Mesodermal cell (in vitro differentiated cells): ENCODE measurements around the gene CABLES1.
A peak's percentile ranks its signal among the peaks of the same experiment; 100 is the strongest.

Source experiments
- H3K27ac ChIP-seq: 2 replicates; pipeline ENCODE4 v1.7.0; 2013; ENCODE audit warnings: mild to moderate bottlenecking, low read depth, low read length, moderate library complexity; ENCODE audit not compliant: severe bottlenecking
- H3K36me3 ChIP-seq: 2 replicates; pipeline ENCODE4 v1.7.1; 2013; ENCODE audit warnings: mild to moderate bottlenecking, low read length, moderate library complexity; ENCODE audit not compliant: control insufficient read depth, insufficient read depth
- H3K4me1 ChIP-seq: one replicate; pipeline ENCODE4 v1.7.1; 2013; ENCODE audit warnings: mild to moderate bottlenecking, low read length; ENCODE audit not compliant: insufficient read depth, control insufficient read depth, poor library complexity, severe bottlenecking
- H3K4me3 ChIP-seq: 2 replicates; pipeline ENCODE4 v1.7.0; 2013; ENCODE audit warnings: low read length, control low read depth, mild to moderate bottlenecking; ENCODE audit not compliant: insufficient read depth, poor library complexity, severe bottlenecking; ENCODE audit errors: extremely low read depth
- H3K9me3 ChIP-seq: 2 replicates; pipeline ENCODE4 v1.7.1; 2013; ENCODE audit warnings: mild to moderate bottlenecking, low read length, moderate library complexity; ENCODE audit not compliant: control insufficient read depth
- WGBS, 2 experiments: methylation state at CpG; one replicate each; pipeline ENCODE4 v1.1.5; 2013; ENCODE audit warnings: missing lambda C conversion rate in 2 of 2; ENCODE audit not compliant: insufficient coverage in 2 of 2; 5-methylcytosine and 5-hydroxymethylcytosine counted together

Gene CABLES1

GRCh38 chr18:23186781-23187180 lies 51.5 kb downstream of the CABLES1 start:
- H3K27ac ChIP-seq: no peak overlapping the region
- peaks cover 15% of the 10 kb centered on the region for H3K4me1 ChIP-seq
- no peaks in the 10 kb centered on the region for H3K9me3 ChIP-seq
- no peak overlapping the region for H3K4me3 ChIP-seq
- 84 to 86% methylated on average over 1 to 2 of the region's 4 CpGs for WGBS, 2 experiments
- H3K36me3 ChIP-seq: no peaks in the 10 kb centered on the region

- H3K4me3 ChIP-seq: no peak overlapping the region
- no peaks in the 10 kb centered on the region for H3K36me3 ChIP-seq
- H3K9me3 ChIP-seq: no peaks in the 10 kb centered on the region
- H3K4me1 ChIP-seq: peaks cover 19% of the 10 kb centered on the region
- 100% methylated on average over 1 to 2 of the region's 6 CpGs for WGBS, 2 experiments
- no peak overlapping the region for H3K27ac ChIP-seq
These were observed 52.9 kb downstream of the CABLES1 start for GRCh38 chr18:23188068-23188760.

GRCh38 chr18:23189099-23189498 lies 53.8 kb downstream of the CABLES1 start:
- Histone ChIP-seq H3K9me3 (no peaks in the 10 kb centered on the region), H3K4me1 (peaks cover 23% of the 10 kb centered on the region), H3K4me3 (no peak overlapping the region), H3K36me3 (no peaks in the 10 kb centered on the region), H3K27ac (no peak overlapping the region)
- 92 to 100% methylated on average over 5 to 6 of the region's 7 CpGs for WGBS, 2 experiments

GRCh38 chr18:23189768-23190661 lies 54.7 kb downstream of the CABLES1 start:
- Histone ChIP-seq H3K36me3 (no peaks in the 10 kb centered on the region), H3K27ac (no peak overlapping the region), H3K9me3 (no peaks in the 10 kb centered on the region), H3K4me3 (no peak overlapping the region), H3K4me1 (peaks cover 32% of the 10 kb centered on the region)
- WGBS, 2 experiments: 94 to 96% methylated on average over 23 to 25 of the region's 25 CpGs

- H3K27ac ChIP-seq: no peak overlapping the region
- H3K4me1 ChIP-seq: peaks cover 44% of the 10 kb centered on the region
- 100% methylated on average over 1 of the region's 1 CpG for WGBS, 2 experiments
- H3K36me3 ChIP-seq: no peaks in the 10 kb centered on the region
- H3K4me3 ChIP-seq: no peak overlapping the region
- no peaks in the 10 kb centered on the region for H3K9me3 ChIP-seq
These were observed 55.9 kb downstream of the CABLES1 start for GRCh38 chr18:23191232-23191631.

GRCh38 chr18:23193742-23194141 lies 58.5 kb downstream of the CABLES1 start:
- Histone ChIP-seq H3K36me3 (peaks cover under 1% of the 10 kb centered on the region), H3K4me3 (no peak overlapping the region), H3K9me3 (peaks cover 2% of the 10 kb centered on the region), H3K27ac (peak overlapping the region; percentile 25), H3K4me1 (peaks cover 40% of the 10 kb centered on the region)
- WGBS, 2 experiments: no CpG with 5 or more reads among the region's 2 CpGs

- peak overlapping the region; percentile 25 for H3K27ac ChIP-seq
- H3K4me1 ChIP-seq: peaks cover 37% of the 10 kb centered on the region
- no peak overlapping the region for H3K4me3 ChIP-seq
- 78 to 90% methylated on average over 4 to 9 of the region's 14 CpGs for WGBS, 2 experiments
- peaks cover 4% of the 10 kb centered on the region for H3K36me3 ChIP-seq
- H3K9me3 ChIP-seq: peaks cover 4% of the 10 kb centered on the region
These were observed 59.1 kb downstream of the CABLES1 start for GRCh38 chr18:23194155-23194996.

GRCh38 chr18:23194997-23195957 lies 60.0 kb downstream of the CABLES1 start:
- H3K36me3 ChIP-seq: peaks cover 4% of the 10 kb centered on the region

GRCh38 chr18:23196119-23197007 lies 61.1 kb downstream of the CABLES1 start:
- peaks cover 4% of the 10 kb centered on the region for H3K36me3 ChIP-seq
- peak overlapping the region; percentile 52 for H3K27ac ChIP-seq
- H3K4me3 ChIP-seq: no peak overlapping the region
- WGBS, 2 experiments: 47 to 52% methylated on average over 19 of the region's 22 CpGs
- H3K4me1 ChIP-seq: peaks cover 40% of the 10 kb centered on the region
- peaks cover 4% of the 10 kb centered on the region for H3K9me3 ChIP-seq

More at GRCh38 chr18:23194997-23195957, 60.0 kb downstream of the CABLES1 start:
- H3K4me1 ChIP-seq: peaks cover 37% of the 10 kb centered on the region
- no peak overlapping the region for H3K4me3 ChIP-seq
- H3K9me3 ChIP-seq: peaks cover 4% of the 10 kb centered on the region
- H3K27ac ChIP-seq: peak overlapping the region; percentile 52
- 93 to 100% methylated on average over 3 of the region's 9 CpGs for WGBS, 2 experiments
